Measurements from ENCODE around the gene PLTP.
"Not testable (repeated sequence)": the region's sequence is repeated elsewhere in the genome, so short reads cannot be mapped to it uniquely, and the experiment has no call there.

Gene PLTP, protein sequence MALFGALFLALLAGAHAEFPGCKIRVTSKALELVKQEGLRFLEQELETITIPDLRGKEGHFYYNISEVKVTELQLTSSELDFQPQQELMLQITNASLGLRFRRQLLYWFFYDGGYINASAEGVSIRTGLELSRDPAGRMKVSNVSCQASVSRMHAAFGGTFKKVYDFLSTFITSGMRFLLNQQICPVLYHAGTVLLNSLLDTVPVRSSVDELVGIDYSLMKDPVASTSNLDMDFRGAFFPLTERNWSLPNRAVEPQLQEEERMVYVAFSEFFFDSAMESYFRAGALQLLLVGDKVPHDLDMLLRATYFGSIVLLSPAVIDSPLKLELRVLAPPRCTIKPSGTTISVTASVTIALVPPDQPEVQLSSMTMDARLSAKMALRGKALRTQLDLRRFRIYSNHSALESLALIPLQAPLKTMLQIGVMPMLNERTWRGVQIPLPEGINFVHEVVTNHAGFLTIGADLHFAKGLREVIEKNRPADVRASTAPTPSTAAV

DNA sequence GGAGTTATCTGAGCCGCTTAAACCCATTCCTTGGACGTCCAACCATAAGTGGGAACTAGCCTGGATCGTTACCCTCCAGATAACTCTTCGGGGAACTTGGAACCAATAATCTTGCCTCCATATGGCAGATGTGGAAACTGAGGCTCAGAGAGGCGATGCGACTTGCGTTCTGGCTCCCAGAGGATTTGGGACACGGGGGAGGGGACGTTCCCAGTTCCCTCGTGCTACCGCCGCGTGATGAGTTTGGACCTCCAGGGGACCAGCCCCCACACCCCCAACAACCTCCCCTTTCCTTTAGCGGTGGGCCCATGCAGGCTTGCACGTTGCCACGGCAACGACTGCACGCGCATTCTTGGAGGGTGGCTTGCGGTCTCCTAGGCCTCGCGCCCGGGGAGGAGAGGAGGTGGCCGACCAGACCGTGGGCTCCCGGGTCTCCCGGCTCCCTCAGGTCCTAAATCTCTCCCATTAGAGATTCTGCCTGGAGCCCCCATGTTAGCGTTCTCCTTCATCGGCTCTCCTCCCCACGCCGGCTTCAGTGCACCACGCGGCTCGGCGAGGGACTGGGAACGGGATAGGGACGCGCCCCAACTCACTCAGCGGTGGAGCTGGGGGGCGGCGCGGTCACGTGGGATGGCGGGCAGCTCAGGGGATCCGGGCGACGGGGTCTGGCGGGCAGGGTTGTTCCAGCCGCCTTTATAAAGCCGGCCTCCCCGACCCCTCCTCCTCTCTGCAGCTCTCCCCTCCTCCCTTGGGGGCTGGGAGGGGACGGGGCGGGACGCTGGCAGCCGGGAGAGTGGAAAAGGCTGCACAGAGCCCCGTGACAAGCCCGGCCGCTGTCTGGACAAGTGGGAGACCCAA is at the start of gene PLTP:
PLTP (minus strand) TSS at position 670 of the 858 bp plus-strand sequence. CDS start 703 bp downstream, outside the sequence.
- DNase-seq (ENCODE audit: low spot score): peak; percentile 67

- DNase-seq (ENCODE audit: low spot score): no peak
Measured at GRCh38 chr20:45959956-45960630, 48.1 kb upstream of the PLTP start.

- no peak for DNase-seq (ENCODE audit: low spot score)
Measured at GRCh38 chr20:45959126-45959525, 47.2 kb upstream of the PLTP start.

GRCh38 chr20:45958593-45958992 is 46.6 kb upstream of the PLTP start:
- no peak for DNase-seq (ENCODE audit: low spot score)

DNA sequence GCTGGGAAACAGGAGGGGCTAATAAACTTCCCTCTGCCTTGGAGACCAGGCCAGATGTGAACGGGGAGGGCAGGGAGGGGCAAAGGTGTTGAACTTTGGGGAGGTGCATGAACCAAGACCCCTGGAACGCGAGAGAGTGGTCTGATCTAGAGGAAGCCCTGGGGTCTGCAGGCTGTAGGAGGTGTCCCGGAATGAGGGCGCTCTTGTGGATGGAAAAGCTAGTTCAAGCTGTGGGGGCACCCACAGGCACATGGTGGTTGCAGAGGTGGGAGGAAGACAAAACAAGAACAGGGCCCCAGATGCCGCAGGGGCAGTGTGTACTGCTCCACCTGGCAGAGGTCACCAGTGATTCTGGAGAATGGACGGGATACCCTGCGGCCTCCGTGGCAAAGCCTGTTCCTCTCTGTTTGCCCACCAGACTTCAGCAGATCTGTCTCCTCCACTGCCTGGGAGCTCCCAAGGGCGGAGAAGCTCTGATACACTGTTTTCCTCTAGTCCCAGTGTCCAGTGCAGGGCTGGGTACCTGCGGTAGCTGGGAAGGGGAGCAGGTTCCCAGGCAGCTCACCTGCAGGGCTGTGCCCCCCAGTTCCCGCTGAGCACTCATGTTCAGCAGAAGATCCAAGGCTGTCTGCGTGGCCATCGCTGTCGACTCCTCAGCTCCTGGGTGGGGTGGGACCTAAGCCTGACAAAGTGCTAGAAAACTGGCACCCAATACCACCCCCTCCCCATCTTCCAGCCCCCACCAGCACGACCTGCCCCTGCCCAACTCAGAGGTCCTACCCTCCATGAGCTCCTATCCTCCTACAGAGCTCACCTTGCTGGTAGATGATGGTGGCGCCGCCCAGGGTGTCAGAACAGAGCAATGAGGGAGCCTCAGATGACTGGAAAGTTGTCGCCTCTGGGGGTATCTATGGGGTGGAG is 45.3 kb upstream of the PLTP start:
- no peak for DNase-seq (ENCODE audit: low spot score)

- DNase-seq (ENCODE audit: low spot score): not testable (repeated sequence)
Measured at GRCh38 chr20:45956326-45956725, 44.4 kb upstream of the PLTP start.

GRCh38 chr20:45953672-45954071 is 41.7 kb upstream of the PLTP start:
- DNase-seq (ENCODE audit: low spot score): no peak

GRCh38 chr20:45952861-45953260 is 40.9 kb upstream of the PLTP start:
- no peak for DNase-seq (ENCODE audit: low spot score)

- no peak for DNase-seq (ENCODE audit: low spot score)
Measured at GRCh38 chr20:45951925-45952834, 40.2 kb upstream of the PLTP start.

GRCh38 chr20:45950330-45950646 is 38.3 kb upstream of the PLTP start:
- peak; percentile 28 for DNase-seq (ENCODE audit: low spot score)

- peak; percentile 45 for DNase-seq (ENCODE audit: low spot score)
Measured at GRCh38 chr20:45949542-45950329, 37.8 kb upstream of the PLTP start.

DNA sequence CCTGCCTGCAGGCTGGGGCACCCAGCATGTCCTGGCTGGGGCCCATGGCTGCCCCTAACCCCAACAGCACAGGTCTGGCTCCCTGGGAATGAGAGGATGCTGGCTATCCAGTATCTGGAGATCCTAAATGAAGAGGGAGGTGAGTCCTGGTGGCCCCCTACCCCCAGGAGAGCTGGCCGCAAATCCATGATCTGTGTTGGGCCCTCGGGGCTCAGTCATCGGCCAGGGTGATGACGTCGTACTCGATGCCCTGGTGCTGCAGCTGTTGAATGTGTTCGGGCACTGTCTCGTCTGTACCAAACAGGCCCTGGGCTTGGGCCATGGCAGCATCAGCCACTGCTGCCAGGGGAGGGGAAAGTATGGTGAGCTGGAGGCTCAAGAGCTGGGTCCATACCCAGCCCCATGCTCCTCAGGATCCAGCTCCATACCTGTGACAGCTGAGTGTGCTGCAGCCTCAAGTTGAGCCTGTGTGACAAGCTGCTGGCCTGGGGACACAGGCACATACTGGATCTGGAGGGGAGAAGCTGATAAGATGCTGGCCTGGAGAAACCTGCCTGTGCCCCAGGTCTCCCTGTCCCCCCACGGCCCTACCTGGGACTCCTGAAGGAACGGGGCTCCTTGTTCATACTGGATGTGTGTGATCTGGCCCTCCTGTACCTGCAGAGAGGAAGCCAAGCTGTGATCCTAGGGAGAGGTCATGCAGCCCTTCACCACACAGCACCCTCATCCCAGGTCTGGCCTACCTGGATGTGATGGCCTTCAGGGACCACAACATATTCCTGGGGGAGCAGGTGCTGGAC is 37.0 kb upstream of the PLTP start:
- peak; percentile 16 for DNase-seq (ENCODE audit: low spot score)

DNA sequence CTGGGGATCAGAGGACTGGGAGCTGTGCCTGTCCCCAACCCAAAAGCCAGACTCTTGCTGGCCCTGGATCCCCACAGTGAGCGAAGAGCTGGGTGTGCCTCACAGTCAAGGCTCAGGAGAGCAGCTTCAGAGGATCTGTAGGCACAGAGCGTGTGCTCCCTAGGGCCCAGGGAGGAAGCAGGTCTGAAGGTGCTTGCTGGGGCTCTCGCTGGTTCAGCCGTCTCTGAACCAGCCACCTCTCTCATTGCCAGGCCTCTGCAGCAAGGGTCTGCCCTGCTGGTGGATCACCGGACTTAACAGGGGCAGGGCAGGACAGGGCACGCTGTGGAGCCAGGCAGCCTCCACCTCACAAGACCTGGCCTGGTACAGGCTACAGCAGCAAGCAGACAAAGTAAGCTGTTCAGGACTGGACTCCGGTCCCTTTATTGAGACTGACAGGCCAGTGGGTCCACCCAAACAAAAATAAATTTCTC is 36.3 kb upstream of the PLTP start:
- DNase-seq (ENCODE audit: low spot score): no peak

DNA sequence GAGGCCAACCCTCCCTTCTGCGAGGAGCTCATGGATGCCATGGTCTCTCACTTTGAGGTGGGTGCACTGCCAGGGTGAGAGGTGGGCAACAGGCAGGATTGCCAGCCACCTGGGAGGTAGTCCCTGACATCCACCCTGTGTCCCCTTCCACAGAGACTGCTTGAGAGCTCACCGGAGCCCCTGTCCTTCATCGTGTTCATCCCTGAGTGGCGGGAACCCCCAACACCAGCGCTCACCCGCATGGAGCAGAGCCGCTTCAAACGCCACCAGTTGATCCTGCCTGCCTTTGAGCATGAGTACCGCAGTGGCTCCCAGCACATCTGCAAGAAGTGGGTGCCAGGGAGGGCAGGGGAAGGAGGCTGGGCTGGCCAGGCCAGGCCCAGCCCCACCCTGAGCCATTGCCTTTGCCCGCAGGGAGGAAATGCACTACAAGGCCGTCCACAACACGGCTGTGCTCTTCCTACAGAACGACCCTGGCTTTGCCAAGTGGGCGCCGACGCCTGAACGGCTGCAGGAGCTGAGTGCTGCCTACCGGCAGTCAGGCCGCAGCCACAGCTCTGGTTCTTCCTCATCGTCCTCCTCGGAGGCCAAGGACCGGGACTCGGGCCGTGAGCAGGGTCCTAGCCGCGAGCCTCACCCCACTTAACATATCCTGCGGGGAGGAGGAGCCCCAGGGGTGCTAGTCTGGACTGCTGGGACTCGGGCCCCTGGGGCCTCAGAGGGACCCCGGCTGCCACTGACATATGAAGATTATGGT is 35.3 kb upstream of the PLTP start:
- no peak for DNase-seq (ENCODE audit: low spot score)

DNA sequence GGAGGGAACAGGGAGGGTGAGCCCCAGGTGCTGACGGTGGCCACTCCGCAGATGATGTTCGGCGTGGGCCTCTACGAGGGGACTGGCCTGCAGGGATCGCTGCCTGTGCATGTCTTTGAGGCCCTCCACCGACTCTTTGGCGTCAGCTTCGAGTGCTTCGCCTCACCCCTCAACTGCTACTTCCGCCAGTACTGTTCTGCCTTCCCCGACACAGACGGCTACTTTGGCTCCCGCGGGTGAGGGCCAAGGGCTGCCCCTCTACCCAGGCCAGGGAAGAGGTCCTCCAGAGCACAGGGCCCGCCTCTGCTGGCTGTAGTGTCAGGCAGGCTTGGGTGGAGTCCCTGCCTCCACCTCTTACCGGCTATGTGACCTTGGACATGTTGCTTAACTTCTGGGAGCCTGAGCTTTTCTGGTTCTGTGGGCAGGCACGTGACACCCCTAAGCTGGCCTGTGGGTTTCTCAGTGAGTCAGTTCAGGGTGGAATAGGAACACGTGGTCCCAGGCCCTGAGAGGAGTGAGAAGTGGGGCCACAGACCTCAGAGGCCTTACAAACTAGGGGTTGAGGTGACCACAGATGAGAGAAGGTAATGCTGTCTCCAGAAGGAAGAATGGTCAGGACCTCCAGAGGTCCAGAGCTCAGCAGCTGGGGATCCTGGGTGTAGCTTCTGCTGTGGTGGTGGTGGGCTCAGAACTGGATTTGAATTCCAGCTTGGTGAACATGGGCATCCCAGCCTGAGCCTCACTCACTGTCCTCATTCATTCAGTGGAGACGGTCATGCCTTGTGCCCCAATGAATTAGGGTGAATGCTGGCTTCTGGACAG is 34.4 kb upstream of the PLTP start:
- DNase-seq (ENCODE audit: low spot score): no peak

DNA sequence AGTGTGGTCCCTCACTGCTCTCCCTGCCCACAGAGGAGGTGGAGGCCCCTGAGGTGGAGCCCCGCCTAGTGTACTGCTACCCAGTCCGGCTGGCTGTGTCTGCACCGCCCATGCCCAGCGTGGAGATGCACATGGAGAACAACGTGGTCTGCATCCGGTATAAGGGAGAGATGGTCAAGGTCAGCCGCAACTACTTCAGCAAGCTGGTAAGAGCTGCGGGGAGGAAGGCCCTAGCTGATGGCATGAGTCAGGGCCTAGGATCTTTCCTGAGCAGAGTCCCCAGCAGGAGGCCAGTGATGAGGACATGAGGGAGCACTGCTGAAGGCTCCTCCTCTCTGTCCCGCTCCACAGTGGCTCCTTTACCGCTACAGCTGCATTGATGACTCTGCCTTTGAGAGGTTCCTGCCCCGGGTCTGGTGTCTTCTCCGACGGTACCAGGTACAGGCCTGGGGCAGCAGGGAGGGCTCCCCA is 33.8 kb upstream of the PLTP start:
- no peak for DNase-seq (ENCODE audit: low spot score)
